Thyroid gland (tissue), 4 donors: ENCODE data around the gene C11orf24. TPM values are rescaled to one million over a fixed set of nuclear protein-coding genes. Genes with fewer than 3 reads are reported as not detected.

Experiments used
- DNase-seq, 2 donors: peaks; one replicate each; pipeline ENCODE4 v3.0.0-alpha.2; 2019
- H3K27ac ChIP-seq, 3 donors: fragments of 200-600 bp; sonication (generic); 1 replicate in 2 of 3; 2 replicates in 1 of 3; pipeline ENCODE4 v1.5.1; 2016 to 2019; ENCODE audit warnings: mild to moderate bottlenecking in 1 of 3, moderate library complexity in 1 of 3
- H3K27me3 ChIP-seq: fragments of 200-600 bp; sonication (generic); one replicate; pipeline ENCODE4 v1.5.1; 2019
- H3K36me3 ChIP-seq, 2 donors: fragments of 200-600 bp; sonication (generic); one replicate each; pipeline ENCODE4 v1.5.1; 2016 to 2019
- H3K4me1 ChIP-seq, 2 donors: fragments of 200-600 bp; sonication (generic); one replicate each; pipeline ENCODE4 v1.5.1; 2017 to 2019
- H3K4me3 ChIP-seq, 3 donors: fragments of 200-600 bp; sonication (generic); replicated peaks in 1 of 3; 1 replicate in 2 of 3; 2 replicates in 1 of 3; pipeline ENCODE4 v1.5.1; 2016; ENCODE audit warnings: mild to moderate bottlenecking in 1 of 3
- H3K9me3 ChIP-seq: fragments of 200-600 bp; sonication (generic); one replicate; pipeline ENCODE4 v1.5.1; 2017
- POLR2A ChIP-seq, 2 donors: fragments of 450-650 bp; IDR thresholded peaks; one replicate each; pipeline ENCODE4 v1.6.1; 2017; ENCODE audit warnings: antibody characterized with exemption in 2 of 2, mild to moderate bottlenecking in 2 of 2, moderate library complexity in 1 of 2
- WGBS, 2 donors: methylation state at CpG; one replicate each; pipeline ENCODE4 v1.1.5; 2017; 5-methylcytosine and 5-hydroxymethylcytosine counted together
- intact Hi-C: fragments of 100-400 bp; cut with DNase I; formaldehyde crosslinking; loops from one replicate; pipeline ENCODE4 v1.15.1; 2023
- total RNA-seq, 4 donors: library from RNA; depleted of rRNA; stranded (reverse); fragments of >200 nt; gene quantifications; one replicate each; pipeline ENCODE4 v1.2.3, GENCODE V29; 2016
- TF ChIP-seq, protein P1 (sequence below), 6 experiments: fragments of 200-600 bp in 3 of 6; fragments of 450-650 bp in 3 of 6; sonication (generic) in 3 of 6; IDR thresholded peaks; one replicate each; pipeline ENCODE4 v1.5.1; 2016 to 2019; ENCODE audit warnings: antibody characterized with exemption in 6 of 6, mild to moderate bottlenecking in 2 of 6, inconsistent platforms in 1 of 6, moderate library complexity in 1 of 6

Gene C11orf24
- total RNA-seq, 4 donors from 2014 or later: 12.4 to 28.3 (median 24.4) TPM

DNA sequence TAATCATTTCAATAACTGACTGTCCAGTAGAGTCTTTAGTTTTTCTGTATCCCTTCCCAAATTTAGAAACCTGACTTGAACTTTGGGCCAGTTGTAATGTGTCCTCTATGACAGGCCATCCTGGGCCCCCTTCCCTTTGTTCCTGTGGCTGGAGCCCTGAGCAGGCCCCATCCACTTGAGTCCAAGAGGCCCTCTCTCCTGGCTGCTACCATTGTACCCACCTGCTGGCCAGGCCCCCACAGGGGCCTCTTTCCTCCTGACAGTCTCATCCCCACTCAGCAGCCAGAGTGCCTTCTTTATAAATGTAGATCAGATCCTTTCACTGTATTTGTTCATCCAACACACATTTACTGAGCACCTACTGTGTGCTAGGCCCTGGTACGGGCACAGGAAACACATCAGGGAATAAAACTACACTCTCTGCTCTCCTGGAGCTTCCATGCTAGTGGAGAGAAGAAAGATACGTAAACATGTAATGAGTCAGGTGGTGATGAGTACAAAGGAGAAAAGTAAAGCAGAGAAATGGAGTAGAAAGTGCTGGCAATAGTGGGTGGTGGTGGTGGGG, 37.9 kb upstream of the C11orf24 start:
- no peak for DNase-seq
- no peak overlapping the region for H3K27ac ChIP-seq
- H3K9me3 ChIP-seq: no peaks in the 10 kb centered on the region
- H3K27me3 ChIP-seq: no peaks in the 10 kb centered on the region
- no peaks in the 10 kb centered on the region for H3K36me3 ChIP-seq
- TF ChIP-seq, protein P1, sequence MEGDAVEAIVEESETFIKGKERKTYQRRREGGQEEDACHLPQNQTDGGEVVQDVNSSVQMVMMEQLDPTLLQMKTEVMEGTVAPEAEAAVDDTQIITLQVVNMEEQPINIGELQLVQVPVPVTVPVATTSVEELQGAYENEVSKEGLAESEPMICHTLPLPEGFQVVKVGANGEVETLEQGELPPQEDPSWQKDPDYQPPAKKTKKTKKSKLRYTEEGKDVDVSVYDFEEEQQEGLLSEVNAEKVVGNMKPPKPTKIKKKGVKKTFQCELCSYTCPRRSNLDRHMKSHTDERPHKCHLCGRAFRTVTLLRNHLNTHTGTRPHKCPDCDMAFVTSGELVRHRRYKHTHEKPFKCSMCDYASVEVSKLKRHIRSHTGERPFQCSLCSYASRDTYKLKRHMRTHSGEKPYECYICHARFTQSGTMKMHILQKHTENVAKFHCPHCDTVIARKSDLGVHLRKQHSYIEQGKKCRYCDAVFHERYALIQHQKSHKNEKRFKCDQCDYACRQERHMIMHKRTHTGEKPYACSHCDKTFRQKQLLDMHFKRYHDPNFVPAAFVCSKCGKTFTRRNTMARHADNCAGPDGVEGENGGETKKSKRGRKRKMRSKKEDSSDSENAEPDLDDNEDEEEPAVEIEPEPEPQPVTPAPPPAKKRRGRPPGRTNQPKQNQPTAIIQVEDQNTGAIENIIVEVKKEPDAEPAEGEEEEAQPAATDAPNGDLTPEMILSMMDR (IDR thresholded peaks at IDR 0.05): no peak
- TF ChIP-seq POLR2A (IDR thresholded peaks at IDR 0.05): no peak
- peaks cover 12 to 16% of the 10 kb centered on the region in 2 donors for H3K4me1 ChIP-seq
- no peak overlapping the region for H3K4me3 ChIP-seq
- 84 to 89% methylated on average over 2 of the region's 2 CpGs for WGBS, 2 donors
- intact Hi-C loops: loop anchor here (5.0 kb wide), 1 partner anchor 73 kb away; no protein-coding TSS in a partner anchor

DNA sequence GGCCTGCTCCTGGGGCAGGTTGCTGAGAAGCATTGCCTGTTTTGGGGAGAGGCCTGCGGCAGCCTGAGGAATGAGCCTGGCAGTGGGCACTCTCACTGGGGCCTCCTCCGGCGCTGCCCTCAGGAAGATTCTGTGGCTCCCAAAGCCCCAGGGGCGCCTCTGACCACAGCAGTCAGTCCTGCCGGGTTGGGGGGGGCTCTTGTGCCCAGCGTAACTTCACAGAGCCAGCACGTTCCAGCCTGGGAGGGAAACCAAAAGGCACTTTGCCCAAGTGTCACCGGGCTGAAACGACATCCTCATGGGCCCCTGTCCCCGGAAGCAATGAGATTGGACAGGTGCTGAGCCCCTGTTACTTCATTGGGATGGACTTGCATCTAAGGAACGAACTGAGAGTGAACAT, 36.3 kb upstream of the C11orf24 start:
- H3K4me1 ChIP-seq: no peaks in the 10 kb centered on the region
- no peak for TF ChIP-seq POLR2A (IDR thresholded peaks at IDR 0.05)
- TF ChIP-seq, protein P1 (IDR thresholded peaks at IDR 0.05): no peak
- H3K27me3 ChIP-seq: no peaks in the 10 kb centered on the region
- no peak overlapping the region for H3K4me3 ChIP-seq
- 87 to 90% methylated on average over 6 to 7 of the region's 11 CpGs for WGBS, 2 donors
- intact Hi-C loops: no loop called here
- no peaks in the 10 kb centered on the region for H3K36me3 ChIP-seq
- no peak overlapping the region for H3K27ac ChIP-seq
- H3K9me3 ChIP-seq: no peaks in the 10 kb centered on the region
- DNase-seq: no peak

DNA sequence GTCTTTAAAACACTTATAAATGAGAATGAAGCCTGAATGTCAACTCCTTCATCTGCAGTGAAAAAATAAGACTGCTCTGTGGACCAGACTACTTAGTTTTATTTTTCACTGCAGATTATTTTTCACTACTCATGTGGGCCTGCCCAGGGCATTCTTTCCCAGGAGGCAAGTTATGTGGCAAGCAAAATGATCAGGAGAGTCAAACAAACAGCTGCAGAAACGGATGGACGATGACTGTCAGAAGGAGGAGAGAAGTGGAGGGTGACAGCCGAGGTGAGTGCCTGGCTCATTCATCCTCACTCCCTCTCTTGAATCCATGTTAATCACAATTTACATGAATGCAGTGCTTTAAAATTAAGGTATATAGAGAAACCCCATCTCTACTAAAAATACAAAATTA, 34.9 kb upstream of the C11orf24 start:
- DNase-seq: no peak
- Histone ChIP-seq H3K4me3 (no peak overlapping the region), H3K4me1 (no peaks in the 10 kb centered on the region), H3K27ac (no peak overlapping the region), H3K27me3 (no peaks in the 10 kb centered on the region), H3K9me3 (no peaks in the 10 kb centered on the region), H3K36me3 (no peaks in the 10 kb centered on the region)
- 92 to 97% methylated on average over 3 of the region's 3 CpGs for WGBS, 2 donors
- TF ChIP-seq, protein P1 (IDR thresholded peaks at IDR 0.05): no peak
- no peak for TF ChIP-seq POLR2A (IDR thresholded peaks at IDR 0.05)
- intact Hi-C loops: no loop called here

DNA sequence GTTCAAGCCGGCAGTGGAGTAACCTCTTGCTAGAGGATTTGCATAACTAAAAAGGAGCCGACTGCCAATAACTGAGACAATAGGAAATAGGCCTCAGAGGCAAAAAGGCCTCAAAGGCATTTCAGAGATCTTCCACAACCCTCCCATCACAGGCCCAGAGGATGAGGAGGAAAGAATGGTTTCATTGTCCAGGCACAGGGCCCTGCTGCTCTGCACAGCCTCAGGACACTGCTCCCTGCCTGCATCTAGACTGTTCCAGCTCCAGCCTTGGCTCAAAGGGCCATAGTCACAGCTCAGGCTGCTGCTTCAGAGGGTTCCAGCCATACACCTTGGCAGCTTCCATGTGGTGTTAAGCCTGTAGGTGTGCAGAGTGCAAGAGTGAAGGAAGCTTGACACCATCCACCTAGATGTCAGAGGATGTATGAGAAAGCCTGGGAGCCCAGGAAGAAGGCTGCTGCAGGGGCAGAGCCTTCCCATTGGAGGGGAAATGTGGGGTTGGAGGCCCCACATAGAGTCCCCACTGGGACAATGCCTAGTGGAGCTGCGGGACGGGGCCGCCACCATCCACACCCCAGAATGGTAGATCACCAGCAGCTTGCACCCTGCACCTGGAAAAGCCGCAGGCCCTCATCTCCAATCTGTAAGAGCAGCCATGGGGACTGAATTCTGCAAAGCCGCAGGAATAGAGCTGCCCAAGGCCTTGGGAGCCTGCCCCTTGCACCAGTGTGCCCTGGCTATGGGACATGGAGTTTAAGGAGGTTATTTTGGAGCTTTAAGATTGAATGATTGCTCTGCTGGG, 32.4 kb upstream of the C11orf24 start:
- Histone ChIP-seq H3K9me3 (no peaks in the 10 kb centered on the region), H3K27me3 (no peaks in the 10 kb centered on the region), H3K27ac (no peak overlapping the region), H3K36me3 (no peaks in the 10 kb centered on the region), H3K4me3 (no peak overlapping the region), H3K4me1 (no peaks in the 10 kb centered on the region)
- intact Hi-C loops: no loop called here
- TF ChIP-seq, protein P1 (IDR thresholded peaks at IDR 0.05): no peak
- TF ChIP-seq POLR2A (IDR thresholded peaks at IDR 0.05): no peak
- no peak for DNase-seq
- 95 to 96% methylated on average over 7 of the region's 7 CpGs for WGBS, 2 donors

GRCh38 chr11:68303083-68303482, 31.3 kb upstream of the C11orf24 start:
- Histone ChIP-seq H3K9me3 (no peaks in the 10 kb centered on the region), H3K4me1 (peaks cover 4 to 5% of the 10 kb centered on the region in 2 donors), H3K27ac (no peak overlapping the region), H3K36me3 (no peaks in the 10 kb centered on the region), H3K4me3 (no peak overlapping the region), H3K27me3 (no peaks in the 10 kb centered on the region)
- 73 to 95% methylated on average over 2 of the region's 2 CpGs for WGBS, 2 donors
- intact Hi-C loops: no loop called here
- DNase-seq: no peak
- no peak for TF ChIP-seq POLR2A (IDR thresholded peaks at IDR 0.05)
- TF ChIP-seq, protein P1 (IDR thresholded peaks at IDR 0.05): no peak
